GM04504 (cell line): ENCODE data around the gene FGF22.
"Not testable (repeated sequence)": the region's sequence is repeated elsewhere in the genome, so short reads cannot be mapped to it uniquely, and the experiment has no call there.

ENCODE experiments used
- DNase-seq: peaks from one replicate; pipeline ENCODE4 v3.0.0-alpha.2; 2012; ENCODE audit warnings: low read depth

FGF22 gene

GRCh38 chr19:622666-623065 is 17.0 kb upstream of the FGF22 start:
- no peak for DNase-seq

- DNase-seq, result no peak
Observed at GRCh38 chr19:623175-623916, 16.3 kb upstream of the FGF22 start.

DNA sequence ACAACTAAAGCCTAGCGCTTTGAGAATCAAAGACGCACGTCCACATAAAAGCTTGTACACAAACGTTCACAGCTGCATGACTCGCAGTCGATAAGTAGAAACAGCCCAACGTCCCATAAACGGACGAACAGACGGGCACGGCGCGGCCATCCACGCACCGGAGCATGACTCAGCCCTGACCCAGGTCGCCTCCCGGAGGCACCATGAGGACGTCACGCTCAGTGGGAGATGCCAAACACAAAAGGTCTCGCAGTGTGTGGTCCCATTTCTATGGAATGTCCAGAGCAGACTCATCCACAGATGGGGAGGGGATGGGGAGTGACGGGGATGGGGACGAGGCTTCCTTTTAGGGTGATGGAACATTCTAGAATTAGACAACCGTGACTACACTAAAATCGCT is 15.7 kb upstream of the FGF22 start:
- peak; percentile 88 for DNase-seq

DNA sequence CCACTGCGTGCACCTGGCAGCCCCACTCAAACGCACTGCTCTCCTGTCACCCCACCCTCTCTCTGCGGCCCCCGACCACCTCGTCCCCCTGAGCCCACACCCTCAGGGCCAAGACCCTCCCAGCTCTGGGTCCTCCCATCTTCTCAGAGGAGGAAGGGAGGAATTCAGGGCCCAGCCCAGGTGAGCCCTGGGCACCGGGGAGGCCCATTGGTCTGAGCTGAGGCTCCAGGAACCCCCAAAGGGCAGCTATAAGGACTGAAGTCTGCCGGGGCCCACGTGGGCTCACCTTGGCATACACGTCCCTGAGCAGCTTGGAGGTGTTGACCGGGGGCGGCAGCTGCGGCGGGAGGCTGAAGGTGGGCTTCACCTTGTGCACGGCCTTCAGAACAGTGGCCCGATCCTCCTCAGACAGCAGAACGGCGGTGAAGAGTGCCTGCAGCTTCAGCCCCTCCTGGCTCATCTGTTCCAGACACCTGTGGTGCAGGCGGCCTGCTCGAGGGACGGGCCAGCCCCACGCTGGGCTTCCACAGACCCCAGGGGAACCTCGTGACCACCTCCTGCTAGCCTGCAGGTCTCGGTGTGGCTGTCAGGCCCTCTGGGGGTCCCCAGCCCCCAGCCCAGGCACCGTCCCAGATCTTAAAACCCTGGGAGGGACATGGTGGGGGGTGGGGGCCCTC is 15.1 kb upstream of the FGF22 start:
- no peak for DNase-seq

DNA sequence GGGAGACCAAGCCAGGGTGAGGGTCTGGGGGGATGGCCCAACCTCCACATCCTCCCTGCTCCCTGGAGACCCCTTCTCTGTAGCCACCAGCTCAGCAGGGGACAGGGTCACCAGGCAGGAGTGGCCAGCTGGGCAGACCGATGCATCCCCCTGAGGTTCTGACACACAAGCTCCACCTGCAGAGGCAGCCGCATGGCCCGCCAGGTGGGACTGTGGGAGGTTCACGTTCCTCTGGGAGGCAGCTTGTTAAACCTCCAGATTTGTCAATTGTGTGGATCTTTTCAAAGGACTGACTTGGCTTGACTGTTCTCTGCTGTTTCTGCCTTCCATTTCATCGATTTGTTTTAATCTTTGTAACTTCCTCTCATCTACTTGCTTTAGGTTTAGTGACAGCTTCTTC is 14.4 kb upstream of the FGF22 start:
- DNase-seq, result no peak

DNA sequence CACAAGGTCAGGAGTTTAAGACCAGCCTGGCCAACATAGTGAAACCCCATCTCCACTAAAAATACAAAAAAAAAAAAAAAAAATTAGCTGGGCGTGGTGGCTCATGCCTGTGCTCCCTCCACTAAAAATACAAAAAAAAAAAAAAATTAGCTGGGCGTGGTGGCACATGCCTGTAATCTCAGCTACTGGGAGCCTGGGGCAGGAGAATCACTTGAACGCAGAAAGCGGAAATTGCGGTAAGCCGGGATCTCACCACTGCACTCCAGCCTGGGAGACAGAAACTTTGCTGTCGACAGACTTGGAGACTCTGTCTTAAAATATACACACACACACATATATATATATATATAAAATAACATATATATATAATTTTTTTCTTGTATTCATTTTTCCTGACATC is 13.1 kb upstream of the FGF22 start:
- DNase-seq, result not testable (repeated sequence)

- no peak for DNase-seq
Observed at GRCh38 chr19:628168-628567, 11.5 kb upstream of the FGF22 start.

GRCh38 chr19:629515-629914 is 10.2 kb upstream of the FGF22 start:
- not testable (repeated sequence) for DNase-seq

GRCh38 chr19:629961-630714 is 9.5 kb upstream of the FGF22 start:
- no peak for DNase-seq

GRCh38 chr19:632579-633067 is 7.1 kb upstream of the FGF22 start:
- no peak for DNase-seq

- DNase-seq, result peak; percentile 96
Observed at GRCh38 chr19:633068-633785, 6.5 kb upstream of the FGF22 start, which contains the start of gene POLRMT. Gene POLRMT (minus strand): TSS chr19:633537. CDS start chr19:633512, 25 bp downstream.

- no peak for DNase-seq
Observed at GRCh38 chr19:633786-634639, 5.7 kb upstream of the FGF22 start.

DNA sequence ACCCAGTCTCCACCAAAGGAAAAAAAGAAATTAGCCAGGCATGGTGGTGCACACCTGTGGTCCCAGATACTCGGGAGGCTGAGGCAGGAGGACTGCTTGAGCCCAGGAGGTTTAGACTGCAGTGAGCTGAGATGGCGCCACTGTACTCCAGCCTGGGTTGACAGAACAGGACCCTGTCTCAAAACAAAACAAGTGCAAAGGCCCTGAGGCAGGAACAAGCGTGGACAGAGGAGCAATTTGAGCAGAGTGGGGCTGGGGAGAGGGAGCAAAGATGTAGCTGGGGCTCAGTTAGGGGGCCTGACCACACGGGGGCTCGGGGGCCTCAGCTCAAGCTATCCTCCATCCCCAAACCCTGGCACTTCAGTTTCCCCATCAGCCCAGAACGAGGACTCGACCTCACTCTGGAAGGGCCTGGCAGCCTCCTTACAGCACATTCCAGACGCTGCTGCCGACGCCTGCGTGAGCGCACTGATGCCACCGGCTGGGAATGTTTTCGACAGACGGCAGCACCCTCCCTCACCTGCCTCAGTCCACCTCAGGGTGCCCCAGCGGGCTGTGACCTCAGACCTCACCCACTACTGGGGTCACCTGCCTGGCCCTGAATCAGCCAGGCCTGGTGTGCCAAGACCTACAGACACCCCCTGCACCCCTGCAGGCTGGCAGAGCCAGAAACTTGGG is 4.6 kb upstream of the FGF22 start:
- no peak for DNase-seq

- DNase-seq, result no peak
Observed at GRCh38 chr19:638906-639252, 800 bp upstream of the FGF22 start.

DNA sequence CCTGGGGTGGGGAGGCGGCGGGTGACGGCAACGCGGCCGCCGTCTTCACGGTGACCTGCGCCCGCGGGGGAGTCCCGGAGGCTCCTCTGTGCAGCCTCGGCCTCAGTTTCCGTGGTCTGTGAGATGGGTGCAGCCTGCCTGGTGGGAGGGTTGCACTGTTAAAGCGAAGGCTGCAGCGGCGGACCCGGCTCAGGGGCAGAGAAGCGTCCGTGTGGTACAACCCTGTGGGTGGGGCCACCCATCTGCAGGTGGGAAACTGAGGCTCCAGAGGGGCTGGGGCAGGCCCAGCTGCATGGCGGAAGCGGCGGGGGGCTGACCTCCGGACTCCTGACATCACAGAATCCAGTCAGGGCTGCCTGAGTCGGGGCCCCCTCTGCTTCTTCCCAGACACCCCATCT is 481 bp downstream of the FGF22 start:
- no peak for DNase-seq

DNA sequence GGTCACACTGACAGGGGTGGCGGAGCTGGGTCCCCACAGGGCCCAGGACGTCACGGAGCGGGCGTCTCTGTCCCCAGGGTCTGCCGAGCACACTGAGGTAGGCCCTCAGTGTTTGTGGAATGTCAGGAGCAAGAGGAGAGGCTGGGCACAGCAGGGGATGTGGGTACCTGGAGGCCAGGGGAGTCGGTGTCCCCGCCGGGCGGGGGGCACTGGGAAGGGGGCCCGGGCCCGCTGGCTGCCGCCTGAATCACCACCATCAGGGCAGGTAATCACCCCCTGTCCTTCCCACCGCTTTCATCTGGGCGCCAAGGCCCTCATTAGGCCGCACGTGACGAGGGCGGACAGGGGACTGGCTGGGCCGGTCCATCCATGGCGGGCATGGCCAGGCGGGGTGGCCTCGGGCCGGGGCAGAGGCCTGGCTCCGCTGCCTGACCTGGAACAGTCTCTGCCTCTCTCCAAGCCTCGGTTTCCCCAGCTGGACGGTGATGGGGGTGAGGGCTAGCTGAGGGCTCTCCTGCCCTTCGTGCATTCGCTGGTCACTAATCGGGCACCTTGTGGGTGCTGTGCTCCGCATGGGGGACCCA is 1.0 kb downstream of the FGF22 start:
- no peak for DNase-seq

GRCh38 chr19:641702-642101 is 2.0 kb downstream of the FGF22 start:
- DNase-seq, result no peak

GRCh38 chr19:642767-643727 is 3.4 kb downstream of the FGF22 start:
- no peak for DNase-seq

DNA sequence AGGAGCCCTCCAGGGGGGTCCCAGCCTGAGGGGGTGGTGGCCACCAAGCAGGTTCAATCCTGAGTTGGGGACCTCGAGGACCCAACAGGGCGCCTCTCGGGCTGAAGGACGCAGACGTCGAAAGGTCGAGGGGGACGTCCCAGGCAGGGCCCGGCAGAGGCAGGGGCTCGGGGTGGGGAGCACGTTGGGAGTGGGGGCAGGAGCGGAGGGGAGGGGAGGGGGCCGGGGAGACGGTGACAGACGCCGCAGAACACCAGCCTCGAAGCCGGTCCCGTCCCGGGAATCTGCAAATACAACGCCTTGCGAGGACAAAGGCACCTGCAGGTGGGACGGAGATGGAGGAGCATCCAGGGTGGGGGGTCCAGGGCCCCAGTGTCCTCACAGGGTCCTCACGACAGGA is 4.1 kb downstream of the FGF22 start:
- no peak for DNase-seq
